Activated CD4-positive, CD25-positive, alpha-beta regulatory T cell (primary cell): ENCODE measurements around the gene STRC.
"Not testable (repeated sequence)": the region's sequence is repeated elsewhere in the genome, so short reads cannot be mapped to it uniquely, and the experiment has no call there.

Experiments
- DNase-seq, 4 experiments: peaks; one replicate each; lab custom pipeline; 2025; lab: John Stamatoyannopoulos, UW

Gene STRC

DNA sequence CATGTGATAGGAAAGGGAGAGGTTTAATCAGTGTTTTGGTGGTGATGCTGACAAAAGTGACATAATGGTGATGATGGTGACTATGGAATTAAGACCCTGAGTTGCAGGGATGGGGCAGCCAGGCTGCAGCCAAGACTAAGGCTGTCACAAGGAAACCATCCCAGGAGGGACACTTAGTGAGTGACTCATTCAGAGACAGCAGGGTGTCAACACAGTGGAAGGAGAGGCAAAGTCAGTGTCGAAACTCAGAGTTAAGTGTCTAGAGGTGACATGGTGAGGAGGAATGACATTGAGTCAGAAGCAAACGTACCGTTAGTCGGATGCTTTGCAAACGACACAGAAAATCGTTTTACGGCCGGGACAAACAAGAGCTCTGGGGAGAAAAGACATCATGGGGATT is 54.8 kb downstream of the STRC start:
- DNase-seq: not testable (repeated sequence)

DNA sequence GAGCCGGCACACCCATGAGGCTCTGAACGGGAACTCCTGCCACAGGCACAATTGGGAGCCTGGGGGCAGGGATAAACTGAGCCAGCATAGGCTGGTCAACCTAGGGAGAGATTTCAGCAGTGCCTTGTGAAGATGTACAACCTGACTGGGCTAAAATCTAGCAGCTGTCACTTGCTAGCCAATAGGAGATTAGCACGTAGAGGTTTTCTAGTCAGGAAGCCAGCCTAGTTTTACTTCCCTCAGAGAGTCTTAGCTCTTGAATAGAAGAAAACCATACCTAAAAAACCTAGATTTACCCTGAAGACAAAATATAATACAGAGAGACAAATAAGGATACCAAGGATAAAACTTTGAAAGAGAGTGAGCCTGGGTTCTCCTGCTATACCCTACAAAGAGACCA is 55.8 kb downstream of the STRC start:
- not testable (repeated sequence) for DNase-seq

DNA sequence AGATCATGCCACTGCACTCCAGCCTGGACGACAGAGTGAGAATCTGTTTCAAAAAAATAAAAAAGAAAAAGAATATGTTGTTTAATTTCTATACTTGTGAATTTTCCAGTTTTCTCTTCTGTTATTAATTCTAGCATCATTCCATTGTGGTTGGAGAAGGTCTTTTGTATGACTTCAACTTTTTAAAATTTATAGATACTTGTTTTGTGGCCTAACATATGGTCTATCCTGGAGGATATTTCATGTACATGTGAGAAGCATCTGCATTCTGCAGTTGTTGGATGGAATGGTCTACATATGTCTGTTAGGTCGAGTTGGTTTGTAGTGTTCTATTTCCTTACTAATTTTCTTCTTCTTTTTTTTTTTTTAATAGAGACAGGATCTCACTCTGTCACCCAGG is 65.6 kb downstream of the STRC start:
- no peak for DNase-seq

DNA sequence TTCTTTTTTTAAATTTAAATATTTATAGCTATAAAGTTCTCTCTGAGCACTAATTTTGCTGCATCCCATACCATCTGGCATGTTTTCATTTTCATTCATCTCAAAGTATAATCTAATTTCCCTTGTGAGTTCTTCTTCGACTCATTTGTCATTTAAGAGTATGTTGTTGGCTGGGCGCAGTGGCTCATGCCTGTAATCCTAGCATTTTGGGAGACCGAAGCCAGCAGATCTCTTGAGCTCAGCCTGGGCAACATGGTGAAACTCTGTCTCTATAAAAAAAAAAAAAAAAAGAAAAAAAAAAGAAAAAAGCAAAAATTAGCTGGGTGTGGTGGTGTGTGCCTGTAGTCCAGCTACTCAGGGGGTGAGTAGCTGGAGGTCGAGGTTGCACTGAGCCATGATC is 66.3 kb downstream of the STRC start:
- no peak for DNase-seq

DNA sequence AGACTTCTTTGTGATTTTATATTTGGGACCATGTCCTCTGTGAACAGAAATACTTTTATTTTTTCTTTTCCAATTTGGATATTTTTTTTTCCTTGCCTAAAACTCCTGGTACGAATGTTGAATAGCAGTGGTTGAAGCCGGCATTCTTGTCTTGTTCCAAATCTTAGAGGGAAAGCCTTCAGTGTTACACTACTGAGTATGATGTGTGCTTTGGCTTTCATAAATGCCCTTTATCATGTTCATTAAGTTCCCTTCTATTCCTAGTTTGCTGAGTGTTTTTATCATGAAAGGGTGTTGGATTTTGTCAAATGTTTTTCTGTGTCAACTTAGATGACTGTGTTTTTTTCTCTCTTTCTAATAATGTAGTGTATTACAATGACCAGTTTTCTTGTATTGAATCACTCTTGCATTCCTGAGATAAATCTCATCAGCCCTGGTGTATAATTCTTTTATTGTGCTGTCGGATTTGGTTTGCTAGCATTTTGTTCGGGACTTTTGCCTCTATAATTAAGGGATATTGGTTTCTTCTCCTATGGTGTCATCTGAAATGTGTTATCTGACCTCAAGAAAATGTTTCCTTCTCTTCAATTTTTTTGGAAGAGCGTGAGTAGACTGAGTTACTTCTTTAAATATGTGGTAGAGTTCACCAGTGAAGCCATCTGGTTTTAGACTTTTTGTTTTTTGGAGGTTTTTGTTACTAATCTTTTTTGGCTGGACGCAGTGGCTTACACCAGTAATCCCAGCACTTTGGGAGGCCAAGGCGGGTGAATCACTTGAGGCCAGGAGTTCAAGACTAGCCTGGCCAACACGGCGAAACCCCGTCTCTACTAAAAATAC is 67.9 kb downstream of the STRC start:
- no peak for DNase-seq
